HG03060 (cell line): ENCODE measurements around the gene MR1.

Source experiments
- ATAC-seq: cut with Tn5 transposase; IDR thresholded peaks from one replicate; pipeline ENCODE4 v1.9.1; 2021; ENCODE audit warnings: low read depth, moderate number of reproducible peaks; ENCODE audit not compliant: unreplicated experiment

The MR1 gene

GRCh38 chr1:181061891-181062835 is 28.4 kb downstream of the MR1 start:
- peak; percentile 79 for ATAC-seq

- ATAC-seq, result peak; percentile 67
These were observed 29.1 kb downstream of the MR1 start for GRCh38 chr1:181062836-181063428.

- ATAC-seq, result no peak
These were observed 30.3 kb downstream of the MR1 start for GRCh38 chr1:181064011-181064623.

DNA sequence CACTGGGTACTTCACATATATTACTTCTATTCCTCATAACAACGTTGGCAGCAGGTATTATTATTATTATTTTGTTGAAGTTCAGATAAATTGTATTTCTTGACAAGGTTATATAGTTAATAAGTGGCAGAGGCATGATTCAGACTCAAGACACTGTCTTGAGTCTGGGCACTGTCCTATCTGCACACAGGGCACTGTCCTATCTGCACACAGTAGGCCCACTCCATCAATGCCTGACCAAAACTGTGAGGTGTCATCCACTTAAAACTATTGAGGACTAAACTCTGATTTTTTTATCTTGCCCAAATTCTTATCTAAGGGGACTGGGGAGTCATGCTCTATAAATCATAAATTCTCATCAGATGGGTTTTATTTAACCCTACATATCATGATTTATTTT is 30.9 kb downstream of the MR1 start:
- ATAC-seq, result no peak

DNA sequence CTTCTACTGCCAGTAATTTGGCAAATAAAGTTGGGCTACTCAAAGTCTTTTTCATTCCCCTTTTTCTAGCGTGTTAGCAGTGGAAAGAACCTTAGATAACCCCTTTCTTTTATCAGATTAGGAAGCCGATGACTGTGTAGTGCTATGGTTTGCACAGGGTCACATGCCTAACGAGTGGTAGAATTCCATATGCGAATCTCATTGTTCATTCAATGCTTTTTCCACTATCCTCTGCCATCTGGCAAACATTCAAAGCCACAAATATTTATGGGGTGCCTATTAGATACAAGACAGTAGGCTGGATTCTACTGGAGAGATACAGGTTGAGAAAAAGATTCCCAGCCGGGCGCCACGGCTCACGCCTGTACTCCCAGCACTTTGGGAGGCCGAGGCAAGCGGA is 39.9 kb downstream of the MR1 start:
- no peak for ATAC-seq

GRCh38 chr1:181075766-181076350 is 42.1 kb downstream of the MR1 start:
- no peak for ATAC-seq

- no peak for ATAC-seq
These were observed 43.1 kb downstream of the MR1 start for GRCh38 chr1:181076852-181077251.

DNA sequence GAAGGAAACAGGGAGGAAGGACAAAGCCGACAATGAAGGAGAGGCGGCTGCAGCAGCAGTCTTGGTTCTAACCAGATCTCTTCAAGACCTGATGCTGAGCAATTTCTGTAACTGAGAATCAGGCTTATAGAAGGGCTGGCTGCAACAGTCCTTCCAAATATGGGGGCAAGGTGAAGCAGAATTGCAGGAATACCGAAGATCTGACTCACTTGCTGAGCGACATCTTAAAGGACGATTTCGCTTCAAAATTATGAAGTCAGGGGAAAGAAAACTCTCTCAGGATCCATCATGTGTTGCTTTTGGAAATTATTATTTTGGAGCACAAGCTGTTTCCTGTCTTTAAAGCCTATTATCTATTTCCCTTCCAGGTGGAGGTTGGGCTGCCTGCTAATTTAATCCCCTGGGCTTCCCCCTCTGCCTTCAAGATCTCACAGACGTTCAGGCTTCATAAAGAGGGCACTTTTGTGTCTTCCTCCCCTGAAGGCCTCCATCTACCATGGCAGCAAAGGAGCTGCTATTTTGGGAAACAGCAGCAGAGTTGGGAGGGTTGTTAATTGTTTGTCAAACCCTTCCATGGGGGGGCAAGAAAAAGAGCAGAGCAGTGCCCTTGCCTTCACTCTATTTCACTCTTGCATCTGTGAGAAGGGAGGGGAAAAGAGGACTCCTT is 43.9 kb downstream of the MR1 start:
- no peak for ATAC-seq

GRCh38 chr1:181079382-181079781 is 45.6 kb downstream of the MR1 start:
- no peak for ATAC-seq

- ATAC-seq, result no peak
These were observed 46.1 kb downstream of the MR1 start for GRCh38 chr1:181079920-181080319.

- ATAC-seq, result no peak
These were observed 46.8 kb downstream of the MR1 start for GRCh38 chr1:181080556-181080955.

GRCh38 chr1:181081395-181081794 is 47.6 kb downstream of the MR1 start:
- no peak for ATAC-seq

- no peak for ATAC-seq
These were observed 50.2 kb downstream of the MR1 start for GRCh38 chr1:181083842-181084605.

GRCh38 chr1:181084606-181084969 is 50.8 kb downstream of the MR1 start:
- no peak for ATAC-seq

DNA sequence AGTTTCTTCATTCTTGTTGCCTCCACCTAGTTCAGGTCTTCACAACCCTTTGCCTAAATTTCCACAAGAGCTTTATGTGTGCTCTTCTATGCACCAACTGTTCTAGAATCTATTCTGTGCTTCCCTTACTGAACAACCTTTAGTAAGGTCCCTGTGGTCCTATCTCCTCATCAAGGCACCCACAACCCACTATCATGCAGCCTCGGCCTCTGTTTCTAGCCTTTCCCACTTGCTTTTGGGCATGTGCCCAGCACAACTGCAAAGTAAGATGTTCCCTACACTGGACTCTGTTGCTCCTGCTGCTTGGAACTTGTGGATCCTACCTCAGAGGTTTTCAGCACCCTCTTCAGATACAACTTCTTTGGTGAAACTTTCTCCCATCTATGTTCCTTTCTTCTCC is 52.3 kb downstream of the MR1 start:
- no peak for ATAC-seq

- no peak for ATAC-seq
These were observed 53.1 kb downstream of the MR1 start for GRCh38 chr1:181086926-181087325.

DNA sequence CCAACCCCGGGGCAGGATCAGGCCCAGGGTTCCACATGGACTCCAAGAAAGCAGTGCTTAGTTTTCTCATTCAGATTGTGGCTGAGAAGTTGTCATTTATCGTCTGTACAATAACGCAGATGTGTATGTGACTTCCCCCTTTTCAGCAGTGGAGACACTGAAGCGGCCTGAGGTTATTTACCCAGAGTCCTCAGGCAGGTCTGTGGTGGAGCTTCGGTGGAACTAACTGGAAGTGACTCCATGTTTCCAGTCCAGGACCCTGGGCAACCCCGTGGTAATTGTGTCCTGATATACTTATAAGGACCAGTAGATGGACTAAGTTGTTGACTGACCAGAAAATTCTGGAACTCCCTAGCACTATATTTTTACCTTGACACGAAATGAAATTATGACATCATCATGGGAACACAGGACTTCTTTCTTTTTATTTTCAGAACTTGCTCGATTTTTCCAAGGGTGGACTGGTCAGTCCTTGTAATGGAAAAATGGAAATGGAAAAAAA is 53.7 kb downstream of the MR1 start:
- no peak for ATAC-seq

GRCh38 chr1:181088079-181089016 is 54.6 kb downstream of the MR1 start, which contains the start of gene IER5:
TSS of gene IER5 (plus strand) at chr1:181088700. CDS start at chr1:181088903, 203 bp downstream.
- ATAC-seq, result peak; percentile 54
